Stimulated activated CD4-positive, alpha-beta T cell treated with anti-CD3 and anti-CD28 coated beads, TNF-alpha, amount 100 ng/mL, for 1 hour (primary cell): ENCODE data around the gene PRRG4.
"Not testable (repeated sequence)": the region's sequence is repeated elsewhere in the genome, so short reads cannot be mapped to it uniquely, and the experiment has no call there.

Source experiments
- DNase-seq, 3 donors: peaks; one replicate each; pipeline ENCODE4 v3.0.0-alpha.2; 2020; ENCODE audit warnings: low read depth in 3 of 3, low spot score in 1 of 3

The PRRG4 gene

DNA sequence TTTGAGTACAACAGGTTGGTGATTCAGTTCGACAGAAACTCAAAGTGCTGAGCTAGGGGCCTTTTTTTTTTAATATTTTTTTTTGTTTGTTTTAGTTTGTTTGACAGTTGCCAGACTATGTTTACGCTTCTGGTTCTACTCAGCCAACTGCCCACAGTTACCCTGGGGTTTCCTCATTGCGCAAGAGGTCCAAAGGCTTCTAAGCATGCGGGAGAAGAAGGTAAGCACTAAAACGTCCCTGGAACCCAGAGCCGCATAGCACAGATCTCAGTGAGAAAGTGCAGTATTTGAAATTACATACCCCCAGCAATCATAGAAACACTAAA lies 649 bp downstream of the PRRG4 start:
- no peak for DNase-seq

- DNase-seq: no peak
Observed at GRCh38 chr11:32830796-32831195, 1.1 kb downstream of the PRRG4 start.

- DNase-seq: no peak
Observed at GRCh38 chr11:32831221-32831620, 1.5 kb downstream of the PRRG4 start.

DNA sequence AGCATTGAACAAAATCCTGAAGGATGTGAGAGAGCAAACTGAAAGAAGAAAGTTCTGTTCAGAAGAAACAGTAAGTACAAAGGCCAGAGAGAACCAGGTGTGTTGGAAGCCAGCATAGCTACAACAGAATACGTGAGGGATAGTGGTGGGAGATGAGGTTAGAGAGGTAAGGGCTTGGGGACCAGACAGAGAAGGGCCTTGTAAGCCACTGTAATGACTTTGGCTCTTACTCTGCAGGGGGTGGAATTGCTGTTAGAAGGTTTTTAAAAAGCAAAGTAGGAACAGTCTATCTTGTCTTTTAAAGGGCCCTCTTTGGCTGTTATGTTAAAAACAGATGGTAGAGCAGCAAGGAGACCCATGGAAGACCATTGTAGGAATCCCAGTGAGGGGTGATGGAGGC lies 4.2 kb downstream of the PRRG4 start:
- DNase-seq: no peak

GRCh38 chr11:32836946-32837345 lies 7.2 kb downstream of the PRRG4 start:
- DNase-seq: no peak

DNA sequence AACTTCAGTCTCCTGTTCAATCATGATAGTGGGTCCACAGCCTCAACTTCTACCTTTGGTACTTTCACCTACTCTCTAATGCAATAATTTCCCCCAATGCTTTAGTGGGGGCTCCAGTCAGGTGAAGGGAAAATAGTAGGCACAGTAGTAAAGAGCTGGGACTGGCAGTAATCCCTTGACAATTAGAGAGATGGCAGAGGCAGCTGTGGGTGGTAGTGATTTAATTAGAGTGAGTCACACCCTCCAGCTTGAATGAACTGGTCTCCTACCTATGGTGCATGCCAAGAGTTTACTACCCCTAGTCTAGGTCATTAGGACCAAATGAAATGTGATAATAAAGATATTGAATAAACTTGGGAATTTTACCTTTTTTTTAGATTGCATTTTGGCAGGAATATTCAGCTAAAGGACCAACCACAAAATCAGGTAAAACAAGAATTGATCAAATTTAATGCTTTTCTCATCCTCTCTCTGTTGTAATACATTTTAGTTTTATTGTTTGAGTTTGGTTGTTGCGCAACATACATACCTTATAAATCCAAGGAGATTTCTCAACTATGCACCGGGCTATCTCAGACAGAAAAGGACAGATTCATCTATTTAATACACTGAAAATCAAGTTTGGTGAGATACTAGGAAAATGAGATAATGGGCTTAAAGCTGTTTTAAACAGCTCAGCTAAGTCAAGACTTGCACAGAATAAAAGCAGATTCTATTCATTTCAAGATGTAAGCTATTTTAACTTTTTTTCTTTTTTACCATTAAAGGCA lies 9.0 kb downstream of the PRRG4 start:
- DNase-seq: no peak

DNA sequence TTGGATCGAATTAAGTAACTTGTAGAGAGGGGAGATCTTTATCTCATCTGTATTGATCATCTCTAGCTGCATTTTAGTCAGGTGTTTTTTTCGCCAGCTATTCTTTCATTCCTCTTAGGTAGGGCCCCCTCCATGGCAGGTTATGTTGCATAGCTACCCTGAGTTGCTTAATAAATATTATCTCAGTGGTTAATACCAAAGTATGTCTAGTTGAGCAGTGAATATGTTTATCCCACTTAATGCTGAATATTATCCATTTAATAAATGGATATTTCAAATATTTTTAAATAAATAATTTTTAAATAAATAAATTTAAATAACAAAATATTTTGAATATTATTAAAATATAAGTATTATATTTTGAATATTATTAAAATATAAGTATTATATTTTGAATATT lies 9.6 kb downstream of the PRRG4 start:
- no peak for DNase-seq

DNA sequence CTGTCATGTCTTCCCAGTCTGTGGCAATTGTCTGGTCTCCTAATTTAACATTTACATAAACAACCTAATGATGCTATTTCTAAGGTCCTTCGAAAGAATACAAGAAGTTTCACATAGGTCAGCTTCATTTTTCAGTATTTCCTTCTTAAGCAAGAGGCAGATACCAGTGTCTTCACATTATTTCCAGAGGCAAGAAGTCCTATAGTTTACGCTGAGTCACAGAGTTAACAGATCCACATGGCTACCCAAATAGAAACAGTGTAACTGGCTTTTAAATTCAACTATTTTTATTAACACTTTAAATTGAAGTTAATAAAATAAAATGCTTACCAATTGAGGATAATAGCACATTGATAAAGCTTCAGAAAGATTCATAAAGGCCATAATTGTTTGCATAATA lies 10.9 kb downstream of the PRRG4 start:
- DNase-seq: no peak

DNA sequence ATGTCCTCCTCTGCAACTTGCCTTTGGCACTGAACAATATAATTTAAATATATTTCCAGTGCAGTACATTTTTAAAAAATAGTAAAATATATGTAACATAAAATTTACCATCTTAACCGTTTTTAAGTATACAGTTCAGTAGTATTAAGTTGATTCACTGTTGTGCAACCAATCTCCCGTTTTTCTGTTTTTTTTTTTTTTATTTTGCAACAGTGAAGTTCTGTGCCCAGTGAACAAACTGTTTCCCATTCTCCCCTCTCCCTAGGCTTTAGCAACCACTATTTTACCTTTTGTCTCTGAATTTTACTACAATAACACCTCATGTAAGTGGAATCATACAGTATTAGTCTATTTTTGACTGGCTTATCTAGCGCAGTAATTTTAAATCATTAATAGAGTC lies 13.8 kb downstream of the PRRG4 start:
- DNase-seq: no peak

DNA sequence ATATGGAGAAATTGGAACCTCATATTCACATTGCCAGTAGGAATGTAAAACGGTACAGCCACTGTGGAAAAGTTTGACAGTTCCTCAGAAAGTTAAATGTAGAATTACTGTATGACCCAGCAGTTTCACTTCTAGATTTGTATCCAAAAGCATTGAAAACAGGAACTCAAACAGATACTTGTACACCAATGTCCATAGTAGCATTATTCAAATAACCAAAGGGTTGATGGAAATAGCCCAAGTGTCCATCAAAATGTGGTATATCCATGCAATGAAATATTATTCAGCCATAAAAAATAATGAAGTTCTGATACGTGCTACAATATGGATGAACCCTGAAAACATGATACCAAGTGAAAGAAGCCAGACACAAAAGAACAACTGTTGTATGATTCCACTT lies 17.8 kb downstream of the PRRG4 start:
- no peak for DNase-seq

- no peak for DNase-seq
Observed at GRCh38 chr11:32849761-32850160, 20.0 kb downstream of the PRRG4 start.

GRCh38 chr11:32851251-32851650 lies 21.5 kb downstream of the PRRG4 start:
- no peak for DNase-seq

DNA sequence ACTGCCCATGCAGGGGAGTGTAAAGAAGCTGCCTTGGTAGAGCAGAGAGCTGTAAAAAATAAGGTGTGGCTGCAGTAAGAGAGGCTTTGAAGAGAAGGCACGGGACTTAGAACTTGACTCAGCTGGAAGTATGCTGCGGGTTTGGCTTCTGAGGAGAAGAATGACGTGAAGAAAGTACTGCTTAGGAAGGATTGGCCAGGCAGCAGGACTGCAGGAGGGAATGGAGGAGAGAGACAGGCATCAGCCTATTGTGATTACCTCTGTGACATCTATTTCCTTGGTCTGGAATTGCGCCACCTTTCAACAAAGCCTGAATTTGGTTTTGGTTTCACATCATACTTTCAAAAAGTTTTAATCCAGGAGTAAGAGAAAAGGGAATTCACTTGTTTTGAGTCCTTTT lies 22.5 kb downstream of the PRRG4 start:
- no peak for DNase-seq

GRCh38 chr11:32855601-32856000 lies 25.9 kb downstream of the PRRG4 start:
- no peak for DNase-seq

DNA sequence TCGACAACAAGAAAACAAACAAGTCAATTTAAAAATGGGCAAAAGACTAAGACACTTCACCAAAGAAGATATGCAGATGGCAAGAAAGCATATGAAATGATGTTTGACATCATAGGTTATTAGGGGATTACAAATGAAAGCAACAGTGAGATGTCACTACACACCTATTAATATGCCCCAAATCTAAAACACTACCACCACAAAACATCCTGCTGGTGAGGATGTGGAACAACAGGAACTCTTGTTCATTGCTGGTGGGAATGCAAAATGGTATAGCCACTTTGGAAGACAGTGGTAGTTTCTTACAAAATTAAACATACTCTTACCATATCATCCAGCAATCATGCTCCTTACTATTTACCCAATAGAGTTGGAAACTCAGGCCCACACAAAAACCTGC lies 29.0 kb downstream of the PRRG4 start:
- no peak for DNase-seq

DNA sequence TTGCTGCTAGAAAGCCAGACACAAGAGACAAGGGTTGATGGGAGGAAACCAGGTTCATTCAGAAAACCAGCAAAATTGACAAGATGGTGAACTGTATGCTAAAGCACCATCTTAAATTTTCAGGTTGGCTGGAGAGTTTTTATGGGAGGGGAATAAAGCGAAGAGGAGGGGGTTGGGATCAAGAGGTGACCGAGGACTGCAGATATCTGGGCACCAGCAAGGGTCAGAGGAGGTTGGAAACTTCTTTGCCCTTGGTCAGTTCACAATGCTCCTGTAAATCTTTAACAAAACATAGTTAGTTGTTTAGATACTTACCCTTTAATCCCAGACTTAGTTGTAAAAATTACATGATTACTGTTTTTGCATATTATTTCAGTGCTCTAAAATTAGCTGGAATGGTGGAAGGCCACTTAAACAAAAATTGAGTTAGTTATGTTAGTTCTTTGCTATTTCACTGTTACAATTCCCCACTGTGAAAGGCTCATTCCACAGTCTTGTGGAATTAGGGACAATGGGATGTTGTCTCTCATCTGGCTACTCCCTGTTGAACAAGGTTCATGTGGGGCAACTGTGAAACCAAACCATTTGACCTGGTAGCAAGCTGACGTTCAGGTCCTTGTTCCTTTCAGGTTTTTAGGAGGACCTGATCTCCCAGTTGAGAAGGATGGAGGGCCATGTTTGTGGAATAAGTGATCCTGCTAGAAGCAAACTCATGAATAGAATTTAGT lies 32.3 kb downstream of the PRRG4 start:
- no peak for DNase-seq

GRCh38 chr11:32864555-32864954 lies 34.8 kb downstream of the PRRG4 start:
- no peak for DNase-seq

DNA sequence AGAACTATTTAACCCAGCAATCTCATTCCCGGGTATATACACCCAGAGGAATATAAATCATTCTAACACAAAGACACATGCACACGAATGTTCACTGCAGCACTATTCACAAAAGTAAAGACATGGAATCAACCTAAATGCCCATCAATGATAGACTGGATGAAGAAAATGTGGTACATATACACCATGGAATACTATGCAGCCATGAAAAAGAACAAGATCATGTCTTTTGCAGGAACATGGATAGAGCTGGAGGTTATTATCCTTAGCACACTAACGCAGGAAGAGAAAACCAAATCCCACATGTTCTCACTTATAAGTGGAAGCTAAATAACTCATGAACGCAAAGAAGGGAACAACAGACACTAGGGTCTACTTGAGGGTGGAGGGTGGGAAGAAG lies 39.0 kb downstream of the PRRG4 start:
- not testable (repeated sequence) for DNase-seq

GRCh38 chr11:32870676-32871075 lies 40.9 kb downstream of the PRRG4 start:
- DNase-seq: no peak

GRCh38 chr11:32874132-32874531 lies 44.4 kb downstream of the PRRG4 start:
- DNase-seq: no peak

- DNase-seq: no peak
Observed at GRCh38 chr11:32881286-32881685, 51.6 kb downstream of the PRRG4 start.

DNA sequence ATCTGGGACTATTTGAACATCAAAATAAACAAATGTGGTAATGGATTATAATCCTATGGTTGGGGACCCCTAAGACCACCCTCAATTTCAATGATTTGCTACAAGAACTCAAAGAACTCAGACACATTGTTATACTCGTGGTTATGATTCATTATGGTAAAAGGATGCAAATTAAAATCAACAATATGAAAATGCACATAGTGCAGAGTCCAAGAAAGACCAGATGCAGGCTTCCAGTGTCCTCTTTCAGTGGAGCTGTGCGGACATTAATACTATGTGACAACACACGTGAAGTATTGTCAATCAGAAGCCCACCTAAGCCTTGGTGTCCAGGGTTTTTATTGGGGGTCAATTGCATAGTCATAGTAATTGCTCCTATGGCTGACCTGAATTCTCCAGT lies 53.7 kb downstream of the PRRG4 start:
- DNase-seq: no peak

- DNase-seq: no peak
Observed at GRCh38 chr11:32884023-32884422, 54.3 kb downstream of the PRRG4 start.
